Gastroesophageal sphincter (tissue), 3 donors: Measurements from ENCODE around the gene LIN9.

Experiments
- CTCF ChIP-seq, 4 experiments: fragments of 200-600 bp in 2 of 4; fragments of 450-650 bp in 2 of 4; sonication (generic) in 1 of 4; IDR thresholded peaks; one replicate each; pipeline ENCODE4 v1.5.1; 2017 to 2019; ENCODE audit warnings: antibody characterized with exemption in 4 of 4, mild to moderate bottlenecking in 2 of 4, moderate library complexity in 2 of 4
- POLR2A ChIP-seq, 2 donors: fragments of 450-650 bp; IDR thresholded peaks; one replicate each; pipeline ENCODE4 v1.6.1; 2017; ENCODE audit warnings: antibody characterized with exemption in 2 of 2, mild to moderate bottlenecking in 2 of 2, moderate library complexity in 1 of 2
- POLR2AphosphoS5 ChIP-seq: sonication (generic); formaldehyde crosslinking; IDR thresholded peaks from one replicate; pipeline ENCODE4 v1.6.1; 2017; ENCODE audit warnings: antibody characterized with exemption

GRCh38 chr1:226248091-226248490 lies 60.9 kb downstream of the LIN9 start:
- TF ChIP-seq POLR2AphosphoS5, result no peak
- TF ChIP-seq CTCF (IDR thresholded peaks at IDR 0.05), result no peak
- no peak for TF ChIP-seq POLR2A (IDR thresholded peaks at IDR 0.05)
